C4-2B (cell line): ENCODE measurements around the gene ANKRD63.

Source experiments
- H3K27ac ChIP-seq: fragments of 450-650 bp; 2 replicates; pipeline ENCODE4 v1.5.1; 2017
- ZFX ChIP-seq: fragments of 450-650 bp; IDR thresholded peaks from 2 replicates; pipeline ENCODE4 v1.6.1; 2017
- TF ChIP-seq, protein P1 (sequence below): fragments of 450-650 bp; conservative IDR thresholded peaks from 2 replicates; pipeline ENCODE4 v1.5.1; 2017; ENCODE audit warnings: mild to moderate bottlenecking

The ANKRD63 gene

DNA sequence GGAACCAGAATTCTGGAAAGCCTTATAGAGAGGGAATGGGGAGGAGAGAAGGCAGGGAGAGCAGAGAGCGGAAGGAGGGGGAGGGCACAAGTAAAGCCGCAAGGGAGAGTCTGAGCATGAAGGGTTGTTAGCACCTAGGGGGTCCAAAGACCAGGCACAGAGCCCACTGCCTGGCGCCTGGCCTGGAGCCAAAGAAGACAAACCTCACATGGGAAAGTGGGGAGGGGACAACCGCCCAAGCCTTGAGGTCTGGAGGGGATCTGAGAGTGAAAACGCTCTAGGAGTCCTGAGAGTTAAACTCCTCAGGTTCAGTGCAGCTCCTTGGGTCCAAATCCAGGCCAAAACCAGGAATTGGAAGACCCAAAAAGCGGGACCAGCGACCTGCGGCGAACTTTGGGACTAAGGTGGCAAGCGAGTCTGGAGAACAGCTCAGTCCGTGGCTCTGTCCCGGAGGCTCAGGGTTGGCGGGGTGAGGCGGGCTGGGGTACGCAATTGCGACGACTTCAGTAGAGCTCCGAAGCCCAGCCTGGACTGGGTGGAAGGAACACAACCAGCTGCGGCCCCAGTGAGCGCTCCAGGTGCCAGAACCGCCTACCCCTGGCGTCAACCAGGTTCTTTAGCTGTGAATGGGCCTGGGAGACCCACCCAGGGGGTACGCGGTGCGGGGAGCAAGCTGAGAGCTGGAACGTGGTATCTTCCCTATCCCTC, 39.8 kb upstream of the ANKRD63 start:
- peak overlapping the region; percentile 80; the same call in 1 of the 2 replicates for H3K27ac ChIP-seq
- no peak for TF ChIP-seq ZFX
- TF ChIP-seq, protein P1, sequence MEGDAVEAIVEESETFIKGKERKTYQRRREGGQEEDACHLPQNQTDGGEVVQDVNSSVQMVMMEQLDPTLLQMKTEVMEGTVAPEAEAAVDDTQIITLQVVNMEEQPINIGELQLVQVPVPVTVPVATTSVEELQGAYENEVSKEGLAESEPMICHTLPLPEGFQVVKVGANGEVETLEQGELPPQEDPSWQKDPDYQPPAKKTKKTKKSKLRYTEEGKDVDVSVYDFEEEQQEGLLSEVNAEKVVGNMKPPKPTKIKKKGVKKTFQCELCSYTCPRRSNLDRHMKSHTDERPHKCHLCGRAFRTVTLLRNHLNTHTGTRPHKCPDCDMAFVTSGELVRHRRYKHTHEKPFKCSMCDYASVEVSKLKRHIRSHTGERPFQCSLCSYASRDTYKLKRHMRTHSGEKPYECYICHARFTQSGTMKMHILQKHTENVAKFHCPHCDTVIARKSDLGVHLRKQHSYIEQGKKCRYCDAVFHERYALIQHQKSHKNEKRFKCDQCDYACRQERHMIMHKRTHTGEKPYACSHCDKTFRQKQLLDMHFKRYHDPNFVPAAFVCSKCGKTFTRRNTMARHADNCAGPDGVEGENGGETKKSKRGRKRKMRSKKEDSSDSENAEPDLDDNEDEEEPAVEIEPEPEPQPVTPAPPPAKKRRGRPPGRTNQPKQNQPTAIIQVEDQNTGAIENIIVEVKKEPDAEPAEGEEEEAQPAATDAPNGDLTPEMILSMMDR = no peak

DNA sequence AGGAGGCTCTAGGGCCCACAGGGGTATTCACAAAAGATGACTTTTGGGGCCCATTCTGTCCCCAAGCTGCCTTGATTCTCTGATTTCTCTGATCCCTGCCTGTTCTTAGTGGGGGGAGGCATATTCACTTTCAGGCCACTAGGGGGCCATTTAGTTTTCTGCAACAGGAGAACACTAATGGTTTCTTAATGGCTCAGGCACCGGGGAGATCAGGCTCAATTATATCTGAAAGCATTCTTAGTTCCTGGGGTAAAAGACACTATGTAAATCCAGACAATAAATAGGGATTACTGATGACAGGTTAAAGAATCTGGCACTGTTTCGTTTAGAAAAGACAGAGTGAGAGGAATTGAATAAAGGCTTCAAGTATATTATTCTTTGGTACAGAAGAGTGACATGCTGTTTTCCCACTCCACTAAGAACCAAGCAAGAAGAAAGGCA, 38.1 kb upstream of the ANKRD63 start:
- no peak for TF ChIP-seq ZFX
- TF ChIP-seq, protein P1 = peak; percentile 96

DNA sequence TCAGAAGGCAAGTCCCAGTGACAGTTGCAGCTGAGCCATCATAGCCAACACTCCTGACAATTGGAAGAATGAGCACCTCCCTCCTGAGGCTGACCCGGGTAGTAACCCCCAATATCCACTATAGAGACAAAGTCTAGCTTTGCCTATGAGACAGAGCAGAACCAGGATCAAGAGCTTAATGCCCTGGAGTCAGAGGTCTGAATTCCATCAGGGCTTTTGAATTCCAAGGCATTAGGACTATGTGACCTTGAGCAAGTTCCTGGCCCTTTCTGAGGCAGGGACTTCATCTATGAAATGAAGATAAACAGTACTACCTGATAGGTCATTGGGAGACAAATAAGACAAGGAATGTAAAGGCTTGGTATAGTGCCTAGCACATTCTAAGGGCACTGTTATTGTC, 37.5 kb upstream of the ANKRD63 start:
- H3K27ac ChIP-seq = no peak overlapping the region
- TF ChIP-seq ZFX = no peak
- TF ChIP-seq, protein P1 = no peak

More for the DNA sequence above, 38.1 kb upstream of the ANKRD63 start:
- H3K27ac ChIP-seq = no peak overlapping the region

DNA sequence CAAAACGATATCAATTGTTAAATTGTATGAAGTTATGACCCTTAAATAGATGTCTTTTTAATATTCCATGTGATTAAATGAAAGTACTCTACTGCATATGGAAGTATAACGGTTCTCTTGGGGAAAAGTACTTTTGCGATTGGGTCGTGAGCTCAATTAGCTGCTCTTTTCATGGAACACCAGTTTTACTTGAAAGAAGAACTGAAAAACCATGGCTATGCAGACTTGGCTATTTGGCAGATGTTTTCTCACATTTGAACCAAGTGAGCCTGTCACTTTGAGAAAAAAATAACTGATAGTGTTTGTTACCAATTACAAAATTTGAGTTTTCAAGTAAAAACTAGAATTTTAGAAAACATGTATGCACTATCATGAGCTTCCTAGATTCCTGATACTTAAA, 34.7 kb upstream of the ANKRD63 start:
- TF ChIP-seq, protein P1 = no peak
- TF ChIP-seq ZFX = no peak
- H3K27ac ChIP-seq = no peak overlapping the region

DNA sequence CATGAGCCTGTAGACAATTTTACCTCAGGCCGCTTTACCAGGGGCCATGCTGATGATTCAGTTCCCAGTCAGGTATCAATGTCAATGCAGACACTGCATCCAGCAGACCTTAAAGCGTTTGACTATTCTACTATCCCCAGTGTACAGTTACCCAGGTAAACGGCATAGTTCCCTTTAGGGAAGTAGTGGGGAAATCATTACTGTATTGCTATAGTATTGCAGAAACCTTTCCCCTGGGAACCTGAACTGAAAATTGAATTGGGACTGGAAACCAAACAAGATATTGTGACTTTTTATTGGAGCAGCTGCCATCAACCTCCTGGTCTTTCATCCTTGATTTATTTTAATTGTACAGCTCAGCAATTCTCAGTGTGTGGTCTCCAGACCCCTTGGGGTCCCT, 34.1 kb upstream of the ANKRD63 start:
- no peak overlapping the region for H3K27ac ChIP-seq
- TF ChIP-seq ZFX = no peak
- TF ChIP-seq, protein P1 = no peak

DNA sequence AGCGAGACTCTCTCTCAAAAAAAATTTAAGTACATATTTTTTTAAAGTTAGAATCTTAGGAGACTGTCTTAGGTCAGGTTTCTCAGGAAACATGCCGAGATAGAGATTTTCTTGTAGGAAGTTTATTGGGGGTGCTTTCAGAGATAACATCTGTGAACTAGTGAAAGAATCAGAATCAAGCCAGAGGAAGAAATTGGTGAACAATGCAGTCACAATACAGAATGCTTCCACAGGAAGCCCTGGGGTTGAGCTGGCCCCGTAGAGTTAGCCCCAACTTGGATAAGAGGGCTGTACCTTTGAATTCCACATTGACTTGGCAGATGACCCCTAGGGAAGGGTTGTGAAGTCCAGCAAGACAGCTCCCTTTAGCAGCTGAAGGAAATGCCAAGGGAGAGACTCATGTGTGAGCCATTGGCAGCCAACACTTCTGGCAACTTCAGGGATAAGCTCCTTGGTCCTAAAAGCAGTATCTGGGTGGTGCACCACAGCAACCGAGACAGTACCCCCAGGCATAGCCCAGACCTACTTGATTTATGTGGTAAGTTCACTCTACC, 31.9 kb upstream of the ANKRD63 start:
- H3K27ac ChIP-seq = no peak overlapping the region
- no peak for TF ChIP-seq ZFX
- TF ChIP-seq, protein P1 = no peak

DNA sequence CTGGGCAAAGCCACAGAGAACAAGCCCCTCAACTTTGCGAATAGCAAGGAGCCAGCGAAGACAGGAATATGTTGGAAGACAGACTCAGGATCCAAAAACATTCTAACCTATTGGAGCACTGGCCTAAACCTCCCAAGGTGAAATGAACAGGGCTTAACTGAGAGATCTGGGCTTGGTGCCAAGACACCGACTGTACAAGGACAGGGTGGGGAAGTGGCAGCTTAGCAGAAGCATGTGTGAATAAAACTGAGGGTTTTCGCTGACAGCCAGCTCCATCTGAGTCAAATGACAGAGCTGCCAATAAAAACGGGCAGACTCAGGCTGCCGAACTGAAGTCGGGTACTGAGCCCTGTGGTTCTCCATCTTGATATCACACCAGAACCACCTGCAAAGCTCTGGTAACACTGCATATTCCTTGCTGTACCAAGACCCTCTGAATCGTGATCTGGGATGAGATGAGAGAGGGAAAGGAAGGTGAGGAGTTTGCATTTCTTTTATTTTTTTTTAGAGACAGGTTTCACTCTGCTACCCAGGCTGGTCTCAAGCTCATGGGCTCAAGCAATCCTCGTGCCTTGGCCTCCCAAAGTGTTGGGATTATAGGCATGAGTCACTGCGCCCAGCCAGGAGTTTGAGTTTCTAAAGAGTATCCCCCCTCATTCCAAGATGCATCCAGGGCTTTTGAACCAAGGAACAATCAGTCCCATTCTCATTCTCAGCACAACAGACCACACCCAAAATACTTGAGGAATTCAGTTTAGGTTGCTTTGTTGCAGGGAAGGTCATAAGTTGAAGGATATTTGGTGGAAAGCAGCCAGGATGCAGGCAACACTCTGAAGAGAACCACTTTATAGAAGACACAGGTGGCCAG, 30.9 kb upstream of the ANKRD63 start:
- TF ChIP-seq ZFX = no peak
- TF ChIP-seq, protein P1 = no peak
- no peak overlapping the region for H3K27ac ChIP-seq
